Common myeloid progenitor, CD34-positive (primary cell): ENCODE measurements around the gene THUMPD1.
A peak's percentile ranks its signal among the peaks of the same experiment; 100 is the strongest.
"Not testable (repeated sequence)": the region's sequence is repeated elsewhere in the genome, so short reads cannot be mapped to it uniquely, and the experiment has no call there.

Source experiments
- CTCF ChIA-PET: fragments of 350-600 bp; sonication (Branson Sonifier 250); formaldehyde crosslinking; loops from one replicate; lab custom pipeline; 2021; ENCODE audit warnings: antibody characterized with exemption; lab: Charles Lee
- POLR2A ChIA-PET: fragments of 350-600 bp; sonication (Branson Sonifier 250); formaldehyde crosslinking; loops from one replicate; lab custom pipeline; 2021; ENCODE audit warnings: antibody characterized with exemption; lab: Charles Lee
- DNase-seq, 3 donors: peaks; one replicate each; pipeline versions ENCODE4 v3.0.0 to v3.0.0-alpha.2; 2013
- H3K27ac ChIP-seq, 2 experiments: 1 replicate in 1 of 2; 2 replicates in 1 of 2; pipeline ENCODE4 v1.7.0; 2013; ENCODE audit warnings: inconsistent platforms in 2 of 2, low read length in 2 of 2, mild to moderate bottlenecking in 2 of 2, low read depth in 1 of 2, moderate library complexity in 1 of 2; ENCODE audit not compliant: severe bottlenecking in 2 of 2, insufficient read depth in 1 of 2, poor library complexity in 1 of 2
- H3K27me3 ChIP-seq, 5 experiments: replicated peaks in 2 of 5; 1 replicate in 3 of 5; 2 replicates in 2 of 5; pipeline versions ENCODE4 v1.6.1 to v1.7.0; 2013; ENCODE audit warnings: low read length in 4 of 5, mild to moderate bottlenecking in 2 of 5, moderate library complexity in 2 of 5, inconsistent platforms in 1 of 5; ENCODE audit not compliant: insufficient read depth in 5 of 5, control insufficient read depth in 4 of 5
- H3K36me3 ChIP-seq, 4 experiments: 1 replicate in 2 of 4; 2 replicates in 2 of 4; pipeline versions ENCODE4 v1.6.1 to v1.7.0; 2013; ENCODE audit warnings: low read length in 3 of 4, control low read depth in 1 of 4, mild to moderate bottlenecking in 1 of 4; ENCODE audit not compliant: control insufficient read depth in 4 of 4, insufficient read depth in 4 of 4
- H3K4me1 ChIP-seq, 4 experiments: 1 replicate in 3 of 4; 2 replicates in 1 of 4; pipeline versions ENCODE4 v1.6.1 to v1.7.1; 2013; ENCODE audit warnings: low read length in 3 of 4, mild to moderate bottlenecking in 3 of 4, control low read depth in 1 of 4, inconsistent platforms in 1 of 4, moderate library complexity in 1 of 4; ENCODE audit not compliant: control insufficient read depth in 4 of 4, insufficient read depth in 4 of 4; ENCODE audit errors: control extremely low read depth in 1 of 4
- H3K4me3 ChIP-seq, 7 experiments: 1 replicate in 4 of 7; 2 replicates in 3 of 7; pipeline versions ENCODE4 v1.5.1 to v1.7.0; 2013; ENCODE audit warnings: mild to moderate bottlenecking in 7 of 7, low read length in 6 of 7, moderate library complexity in 6 of 7, inconsistent platforms in 2 of 7, low read depth in 2 of 7, control low read depth in 1 of 7; ENCODE audit not compliant: insufficient read depth in 4 of 7, control insufficient read depth in 1 of 7; ENCODE audit errors: extremely low read depth in 1 of 7
- H3K9me3 ChIP-seq, 5 experiments: 1 replicate in 4 of 5; 2 replicates in 1 of 5; pipeline versions ENCODE4 v1.6.1 to v1.7.1; 2013; ENCODE audit warnings: low read length in 4 of 5, mild to moderate bottlenecking in 2 of 5, inconsistent platforms in 1 of 5, low read depth in 1 of 5, moderate library complexity in 1 of 5; ENCODE audit not compliant: control insufficient read depth in 4 of 5, insufficient read depth in 2 of 5; ENCODE audit errors: control extremely low read depth in 1 of 5
- WGBS: methylation state at CpG from one replicate; pipeline ENCODE4 v1.1.5; 2013; ENCODE audit not compliant: insufficient coverage; 5-methylcytosine and 5-hydroxymethylcytosine counted together

Gene THUMPD1

DNA sequence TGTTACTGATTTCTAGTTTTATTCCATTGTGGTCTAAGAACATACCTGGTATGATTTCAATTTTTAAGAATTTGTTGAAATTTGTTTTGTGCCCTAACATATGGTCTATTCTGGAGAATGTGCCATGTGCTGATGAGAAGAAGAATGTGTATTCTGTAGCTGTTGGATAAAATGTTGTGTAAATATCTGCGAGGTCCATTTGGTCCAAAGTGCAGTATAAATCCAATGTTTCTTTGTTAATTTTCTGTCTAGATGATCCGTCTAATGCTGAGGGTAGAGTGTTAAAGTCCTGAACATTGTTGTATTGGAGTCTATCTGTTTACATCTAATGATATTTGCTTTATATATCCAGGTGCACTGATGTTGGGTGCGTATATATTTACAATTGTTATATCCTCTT lies 32.1 kb upstream of the THUMPD1 start:
- no peaks in the 10 kb centered on the region for H3K27me3 ChIP-seq
- ChIA-PET CTCF (interaction anchor here (1.3 to 8.8 kb wide), 5 partner anchors 9 to 33 kb away, joined by 4 to 67 read pairs (median 8); partner anchors contain the start of genes ACSM3, ERI2 and REXO5), POLR2A (interaction anchor here (0.6 kb wide), 1 partner anchor 100 kb away, joined by 4 read pairs; no protein-coding TSS in a partner anchor)
- H3K36me3 ChIP-seq: peaks cover 6 to 30% (median 9%) of the 10 kb centered on the region in 4 experiments
- peaks cover 0 to 7% (median 0%) of the 10 kb centered on the region in 4 experiments for H3K4me1 ChIP-seq
- 100% methylated on average over 1 of the region's 3 CpGs for WGBS
- DNase-seq: no peak
- H3K9me3 ChIP-seq: no peaks in the 10 kb centered on the region
- H3K27ac ChIP-seq: no peak overlapping the region
- no peak overlapping the region for H3K4me3 ChIP-seq

DNA sequence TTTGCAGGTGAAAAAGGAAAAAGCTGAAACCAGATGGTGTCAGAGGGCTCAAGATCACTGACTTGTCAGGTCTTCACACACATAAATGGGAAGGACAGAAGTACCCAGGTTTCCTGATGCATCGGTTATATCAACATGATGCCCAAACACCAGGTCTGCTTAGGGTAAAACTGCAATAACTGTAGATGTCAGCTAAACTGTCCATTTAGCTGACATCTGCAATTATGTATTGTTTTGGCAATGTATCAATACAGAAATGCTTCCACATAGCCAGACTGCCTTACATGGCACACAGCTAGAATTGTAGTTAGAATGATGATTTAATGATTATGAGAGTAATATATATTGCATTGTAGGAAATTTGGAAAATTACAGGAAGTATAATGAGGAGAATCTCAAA lies 27.2 kb upstream of the THUMPD1 start:
- CTCF ChIA-PET: no interaction called here
- Histone ChIP-seq H3K27ac (no peak overlapping the region), H3K9me3 (no peaks in the 10 kb centered on the region), H3K36me3 (peaks cover 0 to 8% (median under 1%) of the 10 kb centered on the region in 4 experiments), H3K4me1 (peaks cover 0 to 29% (median 14%) of the 10 kb centered on the region in 4 experiments), H3K4me3 (no peak overlapping the region), H3K27me3 (no peaks in the 10 kb centered on the region)
- 67% methylated on average over 1 of the region's 1 CpG for WGBS
- no peak for DNase-seq
- POLR2A ChIA-PET: no interaction called here

DNA sequence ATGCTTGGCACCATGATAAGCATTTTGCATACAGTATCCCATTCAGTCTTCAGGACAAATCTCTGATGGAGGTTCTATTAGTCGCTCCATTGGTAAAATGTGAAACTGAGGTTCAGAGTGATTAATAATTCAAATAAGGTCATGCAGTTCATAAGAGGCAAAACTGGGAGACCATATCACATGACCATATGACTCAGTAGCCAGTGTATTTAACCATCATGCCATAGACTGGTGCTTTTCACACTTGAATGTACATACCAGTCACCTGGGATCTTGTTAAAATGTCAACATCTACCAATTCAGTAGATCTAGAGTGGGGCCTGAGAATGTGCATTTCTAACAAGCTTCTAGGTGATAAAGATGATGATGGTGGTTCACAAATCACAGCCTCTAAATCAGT lies 26.5 kb upstream of the THUMPD1 start:
- peaks cover 0 to 8% (median under 1%) of the 10 kb centered on the region in 4 experiments for H3K36me3 ChIP-seq
- no peak for DNase-seq
- no peak overlapping the region for H3K27ac ChIP-seq
- peaks cover 0 to 34% (median 19%) of the 10 kb centered on the region in 4 experiments for H3K4me1 ChIP-seq
- CTCF ChIA-PET: no interaction called here
- WGBS: 100% methylated on average over 1 of the region's 1 CpG
- POLR2A ChIA-PET: no interaction called here
- no peaks in the 10 kb centered on the region for H3K27me3 ChIP-seq
- no peaks in the 10 kb centered on the region for H3K9me3 ChIP-seq
- H3K4me3 ChIP-seq: no peak overlapping the region

DNA sequence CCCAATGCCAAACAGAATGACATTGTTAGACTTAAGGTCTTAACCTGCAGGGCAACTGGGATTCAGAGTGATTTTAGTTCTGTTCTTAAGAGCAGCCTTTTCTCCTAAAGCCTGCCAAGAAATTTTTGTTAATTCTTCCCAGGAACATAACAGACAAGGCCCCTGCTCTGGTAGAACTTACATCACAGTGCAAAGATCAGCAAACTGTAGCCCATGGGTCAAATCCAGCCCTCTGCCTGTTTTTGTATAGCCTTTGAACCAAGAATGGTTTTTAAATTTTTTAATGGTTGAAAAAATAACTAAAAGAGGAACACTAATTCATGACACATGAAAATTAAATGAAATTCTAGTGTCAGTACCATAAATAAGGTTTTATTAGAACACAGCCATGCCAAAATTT lies 26.0 kb upstream of the THUMPD1 start:
- DNase-seq: no peak
- H3K27ac ChIP-seq: no peak overlapping the region
- CTCF ChIA-PET: no interaction called here
- H3K27me3 ChIP-seq: no peaks in the 10 kb centered on the region
- no peak overlapping the region for H3K4me3 ChIP-seq
- no peaks in the 10 kb centered on the region for H3K9me3 ChIP-seq
- H3K4me1 ChIP-seq: peaks cover 0 to 35% (median 19%) of the 10 kb centered on the region in 4 experiments
- POLR2A ChIA-PET: no interaction called here
- H3K36me3 ChIP-seq: peaks cover 0 to 8% (median under 1%) of the 10 kb centered on the region in 4 experiments

DNA sequence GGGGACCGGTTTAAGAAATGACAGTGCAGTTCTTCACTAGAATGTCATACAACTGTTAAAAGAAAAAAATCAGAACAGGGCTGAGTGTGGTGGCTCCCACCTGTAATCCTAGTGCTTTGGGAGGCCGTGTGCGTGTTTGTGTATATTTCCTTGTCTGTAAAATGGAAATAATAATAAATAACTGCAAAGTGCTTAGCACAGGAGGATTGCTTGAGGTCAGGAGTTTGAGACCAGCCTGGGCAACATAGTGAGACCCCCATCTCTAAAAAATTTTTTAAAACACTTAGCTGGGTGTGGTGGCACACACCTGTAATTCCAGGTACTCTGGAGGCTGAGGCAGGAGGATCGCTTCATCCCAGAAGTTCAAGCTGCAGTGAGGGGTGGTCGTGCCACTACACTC lies 24.7 kb upstream of the THUMPD1 start:
- ChIA-PET POLR2A (no interaction called here), CTCF (interaction anchor here (1.4 to 3.1 kb wide), 2 partner anchors 21 to 125 kb away, joined by 3 to 9 read pairs; no protein-coding TSS in a partner anchor)
- Histone ChIP-seq H3K27ac (no peak overlapping the region), H3K36me3 (peaks cover 0 to 8% (median under 1%) of the 10 kb centered on the region in 4 experiments), H3K4me1 (peaks cover 0 to 35% (median 19%) of the 10 kb centered on the region in 4 experiments), H3K27me3 (no peaks in the 10 kb centered on the region), H3K4me3 (no peak overlapping the region), H3K9me3 (peaks cover 0 to 12% (median 3%) of the 10 kb centered on the region in 5 experiments)
- no CpG with 5 or more reads among the region's 5 CpGs for WGBS
- no peak for DNase-seq

DNA sequence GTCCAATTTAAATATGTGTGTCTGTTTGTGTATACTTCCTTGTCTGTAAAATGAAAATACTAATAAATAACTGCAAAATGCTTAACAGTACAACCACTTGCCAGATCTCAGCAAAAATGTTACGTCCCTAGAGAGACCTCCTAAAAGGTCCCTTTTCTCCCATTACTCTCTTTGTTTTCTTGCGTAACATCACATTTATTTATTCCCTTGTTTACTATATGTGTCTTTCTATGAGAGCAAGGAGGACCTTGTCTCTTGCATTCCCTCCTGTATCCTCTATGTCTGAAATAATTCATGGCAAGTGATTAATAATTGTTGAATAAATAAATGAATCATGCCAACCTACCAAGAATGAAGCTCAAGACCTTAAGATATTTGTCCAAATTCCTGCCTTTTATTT lies 24.1 kb upstream of the THUMPD1 start:
- no CpG with 5 or more reads among the region's 2 CpGs for WGBS
- H3K36me3 ChIP-seq: peaks cover 0 to 6% (median under 1%) of the 10 kb centered on the region in 4 experiments
- CTCF ChIA-PET: interaction anchor here (1.4 to 3.1 kb wide), 3 partner anchors 10 to 125 kb away, joined by 3 to 9 read pairs (median 8); no protein-coding TSS in a partner anchor
- POLR2A ChIA-PET: no interaction called here
- peak overlapping the region in 1 of 2 experiments; percentile 55 for H3K27ac ChIP-seq
- DNase-seq: no peak
- peak overlapping the region in 1 of 7 experiments; percentile 51 for H3K4me3 ChIP-seq
- no peaks in the 10 kb centered on the region for H3K27me3 ChIP-seq
- peaks cover 0 to 16% (median 5%) of the 10 kb centered on the region in 5 experiments for H3K9me3 ChIP-seq
- H3K4me1 ChIP-seq: peaks cover 0 to 35% (median 19%) of the 10 kb centered on the region in 4 experiments

DNA sequence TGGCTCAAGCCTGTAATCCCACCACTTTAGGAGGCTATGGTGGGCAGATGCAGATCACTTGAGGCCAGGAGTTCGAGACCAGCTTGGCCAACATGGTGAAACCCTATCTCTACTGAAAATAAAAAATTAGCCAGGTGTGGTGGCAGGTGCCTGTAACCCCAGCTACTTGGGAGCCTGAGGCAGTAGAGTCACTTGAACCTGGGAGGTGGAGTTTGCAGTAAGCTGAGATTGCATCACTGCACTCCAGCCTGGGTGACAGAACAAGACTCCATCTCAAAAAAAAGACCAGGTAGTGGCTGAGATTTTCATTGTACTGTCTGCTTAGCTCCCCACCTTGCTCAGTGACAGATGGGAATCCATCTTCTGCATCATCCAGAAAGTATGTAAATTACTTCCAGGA lies 22.8 kb upstream of the THUMPD1 start:
- WGBS: 80% methylated on average over 1 of the region's 1 CpG
- CTCF ChIA-PET: interaction anchor here (1.1 to 3.1 kb wide), 4 partner anchors 9 to 19 kb away, joined by 4 to 9 read pairs (median 8); no protein-coding TSS in a partner anchor
- DNase-seq: not testable (repeated sequence)

More for the DNA sequence above, 22.8 kb upstream of the THUMPD1 start:
- H3K9me3 ChIP-seq: peaks cover 0 to 20% (median 5%) of the 10 kb centered on the region in 5 experiments
- H3K36me3 ChIP-seq, H3K27me3 ChIP-seq: not testable (repeated sequence)
- H3K4me3 ChIP-seq: peak overlapping the region in 4 of 7 experiments; percentile 5 to 72 (median 37)
- POLR2A ChIA-PET: interaction anchor here (1.1 kb wide), 2 partner anchors 19 to 23 kb away, joined by 3 read pairs; partner anchors contain the start of gene THUMPD1
- peaks cover 0 to 38% (median 19%) of the 10 kb centered on the region in 4 experiments for H3K4me1 ChIP-seq
- peak overlapping the region in 1 of 2 experiments; percentile 55 for H3K27ac ChIP-seq
